NCI-H1436 treated with DMSO at 0.1 percent for 48 hours (cell line): ENCODE data around the gene DEUP1.

Experiments used
- DNase-seq: peaks from one replicate; lab custom pipeline; 2025; lab: John Stamatoyannopoulos, UW

Gene DEUP1

GRCh38 chr11:93480256-93480655 lies 149.7 kb downstream of the DEUP1 start:
- DNase-seq = no peak

- DNase-seq = no peak
Observed at GRCh38 chr11:93480756-93481155, 150.2 kb downstream of the DEUP1 start.

DNA sequence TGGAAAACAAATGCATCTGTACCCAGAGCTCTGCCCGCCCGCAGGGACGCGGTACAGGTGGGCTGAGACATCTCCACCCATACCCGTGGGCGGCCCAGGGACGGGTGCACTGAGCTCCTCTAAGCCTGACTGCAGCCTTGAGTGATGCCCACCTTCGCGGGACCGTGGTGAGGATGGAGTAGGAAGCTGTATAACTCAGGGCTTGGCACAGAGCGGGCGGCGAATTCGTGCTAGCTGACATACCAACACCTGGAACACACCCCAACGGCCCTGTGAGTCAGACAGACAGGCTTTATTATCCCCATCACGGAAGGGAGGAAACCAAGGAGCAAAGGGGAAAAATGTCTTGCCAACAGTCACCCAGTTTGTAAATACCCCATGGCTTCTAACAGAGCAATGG lies 150.7 kb downstream of the DEUP1 start:
- DNase-seq = no peak

GRCh38 chr11:93481696-93482095 lies 151.2 kb downstream of the DEUP1 start:
- DNase-seq = no peak

DNA sequence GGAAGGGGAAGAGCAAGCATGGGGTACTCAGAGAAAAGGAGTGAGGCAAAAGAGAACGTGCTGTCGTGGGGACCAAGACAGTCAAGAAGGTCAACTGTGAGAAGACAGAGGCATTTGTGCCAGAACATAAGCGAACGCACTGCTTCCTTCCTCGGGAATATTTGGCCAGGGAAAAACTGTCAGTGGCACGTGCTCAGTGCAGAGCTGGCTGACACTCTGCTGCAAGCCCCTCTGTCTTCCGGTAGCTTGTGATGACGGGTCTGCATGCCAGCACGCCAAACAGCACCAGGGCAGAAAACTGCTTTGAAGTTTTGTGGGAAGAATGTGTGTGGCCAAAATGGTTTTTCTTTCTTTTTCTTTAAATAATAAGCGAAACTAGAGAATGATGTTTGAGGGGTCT lies 152.0 kb downstream of the DEUP1 start:
- no peak for DNase-seq

- no peak for DNase-seq
Observed at GRCh38 chr11:93484716-93485115, 154.2 kb downstream of the DEUP1 start.

DNA sequence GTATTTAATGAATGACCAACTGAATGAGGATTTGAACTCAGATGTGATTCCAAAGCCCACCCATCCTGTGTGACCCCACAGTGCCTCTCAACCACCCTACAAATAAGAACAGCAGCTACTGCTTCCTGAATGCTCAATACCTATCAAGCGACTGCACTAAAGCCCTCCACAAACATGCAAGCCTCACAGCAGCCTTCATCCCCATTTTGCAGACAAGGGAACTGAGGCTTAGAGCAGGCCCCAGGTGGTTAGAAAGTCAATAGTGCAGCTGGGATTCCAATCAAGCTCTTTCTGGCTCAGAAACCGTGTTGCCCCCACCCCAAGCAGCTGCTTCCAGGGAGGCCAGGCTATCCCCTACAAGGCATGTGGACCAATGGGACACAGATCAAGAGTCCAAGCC lies 155.4 kb downstream of the DEUP1 start:
- no peak for DNase-seq

GRCh38 chr11:93487032-93487483 lies 156.5 kb downstream of the DEUP1 start:
- DNase-seq = no peak
